Measurements from ENCODE around the gene HES1.
"Not testable (repeated sequence)": the region's sequence is repeated elsewhere in the genome, so short reads cannot be mapped to it uniquely, and the experiment has no call there.

HES1 gene

GRCh38 chr3:194135806-194136518 is at the start of gene HES1:
Gene HES1, plus strand, starts transcription at chr3:194136148. Its CDS starts 233 bp downstream, at chr3:194136381.
- FAIRE-seq: peak; percentile 95

- no peak for FAIRE-seq
Measured at GRCh38 chr3:194086388-194087075, 49.4 kb upstream of the HES1 start.

- FAIRE-seq: no peak
Measured at GRCh38 chr3:194087280-194087679, 48.7 kb upstream of the HES1 start.

GRCh38 chr3:194087995-194088855 is 47.7 kb upstream of the HES1 start:
- no peak for FAIRE-seq

GRCh38 chr3:194089357-194090177 is 46.4 kb upstream of the HES1 start:
- FAIRE-seq: no peak

GRCh38 chr3:194090178-194090555 is 45.8 kb upstream of the HES1 start:
- FAIRE-seq: not testable (repeated sequence)

GRCh38 chr3:194090716-194091115 is 45.2 kb upstream of the HES1 start:
- no peak for FAIRE-seq

- FAIRE-seq: no peak
Measured at GRCh38 chr3:194091141-194091540, 44.8 kb upstream of the HES1 start.

GRCh38 chr3:194091897-194092296 is 44.1 kb upstream of the HES1 start:
- FAIRE-seq: not testable (repeated sequence)

GRCh38 chr3:194092881-194093301 is 43.1 kb upstream of the HES1 start:
- no peak for FAIRE-seq

- FAIRE-seq: no peak
Measured at GRCh38 chr3:194093842-194094241, 42.1 kb upstream of the HES1 start.

- no peak for FAIRE-seq
Measured at GRCh38 chr3:194095464-194095863, 40.5 kb upstream of the HES1 start.

GRCh38 chr3:194095902-194096301 is 40.0 kb upstream of the HES1 start:
- no peak for FAIRE-seq

GRCh38 chr3:194097141-194097882 is 38.6 kb upstream of the HES1 start:
- no peak for FAIRE-seq

GRCh38 chr3:194098081-194098842 is 37.7 kb upstream of the HES1 start:
- no peak for FAIRE-seq

- FAIRE-seq: no peak
Measured at GRCh38 chr3:194098843-194099183, 37.1 kb upstream of the HES1 start.

GRCh38 chr3:194099215-194099614 is 36.7 kb upstream of the HES1 start:
- FAIRE-seq: no peak

- no peak for FAIRE-seq
Measured at GRCh38 chr3:194100856-194101390, 35.0 kb upstream of the HES1 start.

GRCh38 chr3:194101592-194102432 is 34.1 kb upstream of the HES1 start:
- no peak for FAIRE-seq

- FAIRE-seq: no peak
Measured at GRCh38 chr3:194102436-194102835, 33.5 kb upstream of the HES1 start.
